WTC11 (cell line): ENCODE measurements around the gene ZNF189. TPM values are rescaled to one million over a fixed set of nuclear protein-coding genes. Genes with fewer than 3 reads are reported as not detected.

Experiments
- ATAC-seq: fragments of 200-7000 bp; cut with Tn5 transposase; 2 replicates; pipeline ENCODE4 v1.10.0; 2021; ENCODE audit warnings: mild to moderate bottlenecking, moderate library complexity
- CTCF ChIA-PET: fragments of 300-600 bp; sonication (Branson Sonifier 250); formaldehyde crosslinking; loops from one replicate; lab custom pipeline; 2021; ENCODE audit warnings: antibody characterized with exemption; lab: Charles Lee
- POLR2A ChIA-PET: fragments of 350-600 bp; sonication (Branson Sonifier 250); formaldehyde crosslinking; loops from one replicate; lab custom pipeline; 2021; ENCODE audit warnings: antibody characterized with exemption; lab: Charles Lee
- DNase-seq: peaks from one replicate; pipeline ENCODE4 v3.0.0; 2021; ENCODE audit warnings: low spot score
- H3K27ac Mint-ChIP-seq: 2 replicates; pipeline ENCODE4 v1.8.0; 2021; ENCODE audit warnings: mixed read lengths
- H3K27me3 Mint-ChIP-seq: 2 replicates; pipeline ENCODE4 v1.8.0; 2021; ENCODE audit warnings: low read depth, mild to moderate bottlenecking, moderate library complexity, mixed read lengths
- H3K36me3 Mint-ChIP-seq: 2 replicates; pipeline ENCODE4 v1.8.0; 2021; ENCODE audit warnings: mixed read lengths
- H3K4me1 Mint-ChIP-seq: 2 replicates; pipeline ENCODE4 v1.8.0; 2022; ENCODE audit warnings: mixed read lengths
- H3K4me3 Mint-ChIP-seq: 2 replicates; pipeline ENCODE4 v1.8.0; 2021; ENCODE audit warnings: mild to moderate bottlenecking, moderate library complexity, mixed read lengths
- H3K9me3 Mint-ChIP-seq: 2 replicates; pipeline ENCODE4 v1.8.0; 2021; ENCODE audit warnings: mixed read lengths
- JUN ChIP-seq: sonication (generic); formaldehyde crosslinking; IDR thresholded peaks from 2 replicates; pipeline ENCODE4 v1.8.0; 2023; ENCODE audit warnings: mild to moderate bottlenecking, missing genetic modification reagents
- NFYB ChIP-seq: sonication (generic); formaldehyde crosslinking; conservative IDR thresholded peaks from 2 replicates; pipeline ENCODE4 v1.8.0; 2022; ENCODE audit warnings: low read depth, missing genetic modification reagents
- NR1H2 ChIP-seq: sonication (generic); formaldehyde crosslinking; IDR thresholded peaks from 2 replicates; pipeline ENCODE4 v1.9.0; 2021; ENCODE audit warnings: mild to moderate bottlenecking, moderate library complexity, missing genetic modification reagents
- RORB ChIP-seq: fragments of 250-450 bp; sonication (Bioruptor Pico); IDR thresholded peaks from 2 replicates; pipeline ENCODE4 v1.9.0; 2021; ENCODE audit warnings: mild to moderate bottlenecking
- TCF7 ChIP-seq: sonication (generic); formaldehyde crosslinking; IDR thresholded peaks from 2 replicates; pipeline ENCODE4 v1.8.0; 2022; ENCODE audit warnings: mild to moderate bottlenecking, low read depth, missing genetic modification reagents, moderate library complexity
- TEAD4 ChIP-seq: sonication (generic); formaldehyde crosslinking; IDR thresholded peaks from 2 replicates; pipeline ENCODE4 v1.8.0; 2022; ENCODE audit warnings: mild to moderate bottlenecking, missing genetic modification reagents
- ZNF416 ChIP-seq: fragments of 250-450 bp; sonication (Bioruptor Pico); IDR thresholded peaks from 2 replicates; pipeline ENCODE4 v1.9.0; 2021; ENCODE audit warnings: mild to moderate bottlenecking, inconsistent platforms
- ZNF671 ChIP-seq: fragments of 250-450 bp; sonication (Bioruptor Pico); IDR thresholded peaks from 2 replicates; pipeline ENCODE4 v1.8.0; 2021; ENCODE audit warnings: mild to moderate bottlenecking
- total RNA-seq: library from RNA; stranded (reverse); gene quantifications from 3 replicates; pipeline ENCODE4 v1.2.3, GENCODE V29; 2021
- TF ChIP-seq, protein P1 (sequence below): sonication (generic); formaldehyde crosslinking; IDR thresholded peaks from 2 replicates; pipeline ENCODE4 v1.8.0; 2023; ENCODE audit warnings: missing genetic modification reagents, mild to moderate bottlenecking, borderline replicate concordance
- TF ChIP-seq, protein P2 (sequence below): sonication (generic); formaldehyde crosslinking; IDR thresholded peaks from 2 replicates; pipeline ENCODE4 v1.8.0; 2022; ENCODE audit warnings: mild to moderate bottlenecking, missing genetic modification reagents
- TF ChIP-seq, protein P3 (sequence below): sonication (generic); formaldehyde crosslinking; IDR thresholded peaks from 2 replicates; pipeline ENCODE4 v1.8.1; 2022; ENCODE audit warnings: missing genetic modification reagents, borderline replicate concordance
- TF ChIP-seq, protein P4 (sequence below): fragments of 250-450 bp; sonication (Bioruptor Pico); IDR thresholded peaks from 2 replicates; pipeline ENCODE4 v2.1.2; 2022; ENCODE audit warnings: mild to moderate bottlenecking, moderate library complexity
- TF ChIP-seq, protein P5 (sequence below): sonication (generic); formaldehyde crosslinking; IDR thresholded peaks from 2 replicates; pipeline ENCODE4 v1.8.0; 2022; ENCODE audit warnings: mild to moderate bottlenecking, missing genetic modification reagents
- TF ChIP-seq, protein P6 (sequence below): sonication (generic); formaldehyde crosslinking; IDR thresholded peaks from 2 replicates; pipeline ENCODE4 v1.8.1; 2023; ENCODE audit warnings: mild to moderate bottlenecking, missing genetic modification reagents, borderline replicate concordance
- TF ChIP-seq, protein P7 (sequence below): fragments of 250-450 bp; sonication (Bioruptor Pico); conservative IDR thresholded peaks from 2 replicates; pipeline ENCODE4 v1.9.0; 2021; ENCODE audit warnings: mild to moderate bottlenecking

ZNF189 gene
- total RNA-seq, 1 experiment from 2014 or later = 10.3 TPM

DNA sequence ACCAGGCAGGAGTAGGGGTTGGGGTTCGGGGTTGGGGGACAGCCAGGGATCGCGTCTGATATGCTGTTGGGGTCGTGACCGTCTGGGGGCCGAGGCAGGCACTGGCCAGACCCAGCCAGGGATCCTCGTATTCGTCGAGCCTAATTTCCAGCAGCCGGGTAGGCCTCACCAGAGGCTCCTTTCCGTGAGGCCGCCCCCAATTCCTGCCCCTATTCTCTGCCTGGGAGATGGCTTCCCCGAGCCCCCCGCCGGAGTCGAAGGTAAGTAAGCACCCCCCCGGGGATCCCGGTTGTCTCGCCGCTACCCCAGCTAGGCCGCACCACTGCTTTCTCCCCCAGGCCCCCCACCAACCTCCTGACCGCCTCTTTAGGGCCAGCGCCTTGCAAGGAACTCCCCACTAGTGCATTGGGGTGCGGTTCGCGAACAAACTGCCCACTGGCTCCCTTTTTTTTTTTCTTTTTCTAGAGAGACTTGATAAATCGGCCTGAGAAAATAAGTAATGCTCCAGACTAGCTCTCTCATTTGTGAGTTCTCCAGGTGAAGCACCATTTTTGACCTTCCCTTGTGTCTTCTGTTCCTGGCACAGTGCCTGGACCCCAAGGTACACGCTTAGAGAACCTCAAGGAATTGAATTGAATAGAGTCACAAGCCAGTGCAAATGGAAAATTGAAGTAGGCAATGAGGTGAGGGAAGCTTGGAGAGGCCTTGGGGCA is 435 bp downstream of the ZNF189 start:
- no peak overlapping the region for H3K27ac Mint-ChIP-seq
- ChIA-PET POLR2A (interaction anchor here (0.9 to 1.0 kb wide), 3 partner anchors 8 to 134 kb away, joined by 3 to 7 read pairs (median 3); partner anchors contain the start of gene RNF20), CTCF (interaction anchor here (0.6 to 1.5 kb wide), 11 partner anchors 11 to 1577 kb away, joined by 3 to 24 read pairs (median 4); partner anchors contain the start of gene NR4A3)
- H3K9me3 Mint-ChIP-seq = peaks cover 18% of the 10 kb centered on the region
- peaks cover 25% of the 10 kb centered on the region for H3K4me1 Mint-ChIP-seq
- H3K36me3 Mint-ChIP-seq = peaks cover 66% of the 10 kb centered on the region
- peak overlapping the region; percentile 99 for H3K4me3 Mint-ChIP-seq
- DNase-seq (no peak), ATAC-seq (no peak; the same call in 1 of the 2 replicates)
- TF ChIP-seq RORB (CRISPR knock-in tag) (no peak), JUN (CRISPR knock-in tag) (peak; percentile 34; the same call in 1 of the 2 replicates), TCF7 (CRISPR knock-in tag) (no peak), NR1H2 (CRISPR knock-in tag) (no peak), NFYB (CRISPR knock-in tag) (no peak)
- TF ChIP-seq, protein P1, sequence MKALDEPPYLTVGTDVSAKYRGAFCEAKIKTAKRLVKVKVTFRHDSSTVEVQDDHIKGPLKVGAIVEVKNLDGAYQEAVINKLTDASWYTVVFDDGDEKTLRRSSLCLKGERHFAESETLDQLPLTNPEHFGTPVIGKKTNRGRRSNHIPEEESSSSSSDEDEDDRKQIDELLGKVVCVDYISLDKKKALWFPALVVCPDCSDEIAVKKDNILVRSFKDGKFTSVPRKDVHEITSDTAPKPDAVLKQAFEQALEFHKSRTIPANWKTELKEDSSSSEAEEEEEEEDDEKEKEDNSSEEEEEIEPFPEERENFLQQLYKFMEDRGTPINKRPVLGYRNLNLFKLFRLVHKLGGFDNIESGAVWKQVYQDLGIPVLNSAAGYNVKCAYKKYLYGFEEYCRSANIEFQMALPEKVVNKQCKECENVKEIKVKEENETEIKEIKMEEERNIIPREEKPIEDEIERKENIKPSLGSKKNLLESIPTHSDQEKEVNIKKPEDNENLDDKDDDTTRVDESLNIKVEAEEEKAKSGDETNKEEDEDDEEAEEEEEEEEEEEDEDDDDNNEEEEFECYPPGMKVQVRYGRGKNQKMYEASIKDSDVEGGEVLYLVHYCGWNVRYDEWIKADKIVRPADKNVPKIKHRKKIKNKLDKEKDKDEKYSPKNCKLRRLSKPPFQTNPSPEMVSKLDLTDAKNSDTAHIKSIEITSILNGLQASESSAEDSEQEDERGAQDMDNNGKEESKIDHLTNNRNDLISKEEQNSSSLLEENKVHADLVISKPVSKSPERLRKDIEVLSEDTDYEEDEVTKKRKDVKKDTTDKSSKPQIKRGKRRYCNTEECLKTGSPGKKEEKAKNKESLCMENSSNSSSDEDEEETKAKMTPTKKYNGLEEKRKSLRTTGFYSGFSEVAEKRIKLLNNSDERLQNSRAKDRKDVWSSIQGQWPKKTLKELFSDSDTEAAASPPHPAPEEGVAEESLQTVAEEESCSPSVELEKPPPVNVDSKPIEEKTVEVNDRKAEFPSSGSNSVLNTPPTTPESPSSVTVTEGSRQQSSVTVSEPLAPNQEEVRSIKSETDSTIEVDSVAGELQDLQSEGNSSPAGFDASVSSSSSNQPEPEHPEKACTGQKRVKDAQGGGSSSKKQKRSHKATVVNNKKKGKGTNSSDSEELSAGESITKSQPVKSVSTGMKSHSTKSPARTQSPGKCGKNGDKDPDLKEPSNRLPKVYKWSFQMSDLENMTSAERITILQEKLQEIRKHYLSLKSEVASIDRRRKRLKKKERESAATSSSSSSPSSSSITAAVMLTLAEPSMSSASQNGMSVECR (CRISPR knock-in tag) = no peak
- TF ChIP-seq, protein P2, sequence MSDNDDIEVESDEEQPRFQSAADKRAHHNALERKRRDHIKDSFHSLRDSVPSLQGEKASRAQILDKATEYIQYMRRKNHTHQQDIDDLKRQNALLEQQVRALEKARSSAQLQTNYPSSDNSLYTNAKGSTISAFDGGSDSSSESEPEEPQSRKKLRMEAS (CRISPR knock-in tag) = no peak
- TF ChIP-seq, protein P3, sequence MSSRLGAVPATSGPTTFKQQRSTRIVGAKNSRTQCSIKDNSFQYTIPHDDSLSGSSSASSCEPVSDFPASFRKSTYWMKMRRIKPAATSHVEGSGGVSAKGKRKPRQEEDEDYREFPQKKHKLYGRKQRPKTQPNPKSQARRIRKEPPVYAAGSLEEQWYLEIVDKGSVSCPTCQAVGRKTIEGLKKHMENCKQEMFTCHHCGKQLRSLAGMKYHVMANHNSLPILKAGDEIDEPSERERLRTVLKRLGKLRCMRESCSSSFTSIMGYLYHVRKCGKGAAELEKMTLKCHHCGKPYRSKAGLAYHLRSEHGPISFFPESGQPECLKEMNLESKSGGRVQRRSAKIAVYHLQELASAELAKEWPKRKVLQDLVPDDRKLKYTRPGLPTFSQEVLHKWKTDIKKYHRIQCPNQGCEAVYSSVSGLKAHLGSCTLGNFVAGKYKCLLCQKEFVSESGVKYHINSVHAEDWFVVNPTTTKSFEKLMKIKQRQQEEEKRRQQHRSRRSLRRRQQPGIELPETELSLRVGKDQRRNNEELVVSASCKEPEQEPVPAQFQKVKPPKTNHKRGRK (CRISPR knock-in tag) = no peak
- H3K27me3 Mint-ChIP-seq = no peaks in the 10 kb centered on the region

DNA sequence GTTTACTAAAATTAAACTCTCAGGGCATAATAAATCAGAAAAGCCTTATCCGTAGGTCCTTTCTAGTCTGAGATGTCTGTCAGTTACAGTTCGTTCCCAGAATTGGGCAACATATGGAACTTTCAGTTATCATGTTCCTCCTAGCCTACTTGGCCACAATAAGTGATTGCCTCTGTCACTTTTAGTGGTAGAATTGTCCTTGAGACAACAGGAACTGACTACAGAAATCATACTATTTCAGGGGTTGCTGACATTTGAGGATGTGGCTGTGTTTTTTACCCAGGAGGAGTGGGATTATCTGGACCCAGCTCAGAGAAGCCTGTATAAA is 956 bp downstream of the ZNF189 start:
- no peaks in the 10 kb centered on the region for H3K27me3 Mint-ChIP-seq
- DNase-seq (no peak), ATAC-seq (no peak)
- no peak overlapping the region for H3K27ac Mint-ChIP-seq
- H3K36me3 Mint-ChIP-seq = peaks cover 66% of the 10 kb centered on the region
- ChIA-PET POLR2A (no interaction called here), CTCF (interaction anchor here (0.7 to 1.5 kb wide), 3 partner anchors 11 to 59 kb away, joined by 5 to 24 read pairs (median 15); no protein-coding TSS in a partner anchor)
- peaks cover 14% of the 10 kb centered on the region for H3K9me3 Mint-ChIP-seq
- peak overlapping the region; percentile 99 for H3K4me3 Mint-ChIP-seq
- peaks cover 22% of the 10 kb centered on the region for H3K4me1 Mint-ChIP-seq
- TF ChIP-seq, protein P4, sequence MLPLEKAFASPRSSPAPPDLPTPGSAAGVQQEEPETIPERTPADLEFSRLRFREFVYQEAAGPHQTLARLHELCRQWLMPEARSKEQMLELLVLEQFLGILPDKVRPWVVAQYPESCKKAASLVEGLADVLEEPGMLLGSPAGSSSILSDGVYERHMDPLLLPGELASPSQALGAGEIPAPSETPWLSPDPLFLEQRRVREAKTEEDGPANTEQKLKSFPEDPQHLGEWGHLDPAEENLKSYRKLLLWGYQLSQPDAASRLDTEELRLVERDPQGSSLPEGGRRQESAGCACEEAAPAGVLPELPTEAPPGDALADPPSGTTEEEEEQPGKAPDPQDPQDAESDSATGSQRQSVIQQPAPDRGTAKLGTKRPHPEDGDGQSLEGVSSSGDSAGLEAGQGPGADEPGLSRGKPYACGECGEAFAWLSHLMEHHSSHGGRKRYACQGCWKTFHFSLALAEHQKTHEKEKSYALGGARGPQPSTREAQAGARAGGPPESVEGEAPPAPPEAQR (CRISPR knock-in tag) = no peak
- no peak for TF ChIP-seq RORB (CRISPR knock-in tag)
- TF ChIP-seq, protein P5, sequence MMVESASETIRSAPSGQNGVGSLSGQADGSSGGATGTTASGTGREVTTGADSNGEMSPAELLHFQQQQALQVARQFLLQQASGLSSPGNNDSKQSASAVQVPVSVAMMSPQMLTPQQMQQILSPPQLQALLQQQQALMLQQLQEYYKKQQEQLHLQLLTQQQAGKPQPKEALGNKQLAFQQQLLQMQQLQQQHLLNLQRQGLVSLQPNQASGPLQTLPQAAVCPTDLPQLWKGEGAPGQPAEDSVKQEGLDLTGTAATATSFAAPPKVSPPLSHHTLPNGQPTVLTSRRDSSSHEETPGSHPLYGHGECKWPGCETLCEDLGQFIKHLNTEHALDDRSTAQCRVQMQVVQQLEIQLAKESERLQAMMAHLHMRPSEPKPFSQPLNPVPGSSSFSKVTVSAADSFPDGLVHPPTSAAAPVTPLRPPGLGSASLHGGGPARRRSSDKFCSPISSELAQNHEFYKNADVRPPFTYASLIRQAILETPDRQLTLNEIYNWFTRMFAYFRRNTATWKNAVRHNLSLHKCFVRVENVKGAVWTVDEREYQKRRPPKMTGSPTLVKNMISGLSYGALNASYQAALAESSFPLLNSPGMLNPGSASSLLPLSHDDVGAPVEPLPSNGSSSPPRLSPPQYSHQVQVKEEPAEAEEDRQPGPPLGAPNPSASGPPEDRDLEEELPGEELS (CRISPR knock-in tag) = no peak
- no peak for TF ChIP-seq TEAD4
- TF ChIP-seq, protein P2 (CRISPR knock-in tag) = no peak
- TF ChIP-seq, protein P6, sequence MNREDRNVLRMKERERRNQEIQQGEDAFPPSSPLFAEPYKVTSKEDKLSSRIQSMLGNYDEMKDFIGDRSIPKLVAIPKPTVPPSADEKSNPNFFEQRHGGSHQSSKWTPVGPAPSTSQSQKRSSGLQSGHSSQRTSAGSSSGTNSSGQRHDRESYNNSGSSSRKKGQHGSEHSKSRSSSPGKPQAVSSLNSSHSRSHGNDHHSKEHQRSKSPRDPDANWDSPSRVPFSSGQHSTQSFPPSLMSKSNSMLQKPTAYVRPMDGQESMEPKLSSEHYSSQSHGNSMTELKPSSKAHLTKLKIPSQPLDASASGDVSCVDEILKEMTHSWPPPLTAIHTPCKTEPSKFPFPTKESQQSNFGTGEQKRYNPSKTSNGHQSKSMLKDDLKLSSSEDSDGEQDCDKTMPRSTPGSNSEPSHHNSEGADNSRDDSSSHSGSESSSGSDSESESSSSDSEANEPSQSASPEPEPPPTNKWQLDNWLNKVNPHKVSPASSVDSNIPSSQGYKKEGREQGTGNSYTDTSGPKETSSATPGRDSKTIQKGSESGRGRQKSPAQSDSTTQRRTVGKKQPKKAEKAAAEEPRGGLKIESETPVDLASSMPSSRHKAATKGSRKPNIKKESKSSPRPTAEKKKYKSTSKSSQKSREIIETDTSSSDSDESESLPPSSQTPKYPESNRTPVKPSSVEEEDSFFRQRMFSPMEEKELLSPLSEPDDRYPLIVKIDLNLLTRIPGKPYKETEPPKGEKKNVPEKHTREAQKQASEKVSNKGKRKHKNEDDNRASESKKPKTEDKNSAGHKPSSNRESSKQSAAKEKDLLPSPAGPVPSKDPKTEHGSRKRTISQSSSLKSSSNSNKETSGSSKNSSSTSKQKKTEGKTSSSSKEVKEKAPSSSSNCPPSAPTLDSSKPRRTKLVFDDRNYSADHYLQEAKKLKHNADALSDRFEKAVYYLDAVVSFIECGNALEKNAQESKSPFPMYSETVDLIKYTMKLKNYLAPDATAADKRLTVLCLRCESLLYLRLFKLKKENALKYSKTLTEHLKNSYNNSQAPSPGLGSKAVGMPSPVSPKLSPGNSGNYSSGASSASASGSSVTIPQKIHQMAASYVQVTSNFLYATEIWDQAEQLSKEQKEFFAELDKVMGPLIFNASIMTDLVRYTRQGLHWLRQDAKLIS (CRISPR knock-in tag) = no peak
- TF ChIP-seq JUN (CRISPR knock-in tag) = no peak
- TF ChIP-seq ZNF416 (CRISPR knock-in tag) = no peak
- TF ChIP-seq, protein P7, sequence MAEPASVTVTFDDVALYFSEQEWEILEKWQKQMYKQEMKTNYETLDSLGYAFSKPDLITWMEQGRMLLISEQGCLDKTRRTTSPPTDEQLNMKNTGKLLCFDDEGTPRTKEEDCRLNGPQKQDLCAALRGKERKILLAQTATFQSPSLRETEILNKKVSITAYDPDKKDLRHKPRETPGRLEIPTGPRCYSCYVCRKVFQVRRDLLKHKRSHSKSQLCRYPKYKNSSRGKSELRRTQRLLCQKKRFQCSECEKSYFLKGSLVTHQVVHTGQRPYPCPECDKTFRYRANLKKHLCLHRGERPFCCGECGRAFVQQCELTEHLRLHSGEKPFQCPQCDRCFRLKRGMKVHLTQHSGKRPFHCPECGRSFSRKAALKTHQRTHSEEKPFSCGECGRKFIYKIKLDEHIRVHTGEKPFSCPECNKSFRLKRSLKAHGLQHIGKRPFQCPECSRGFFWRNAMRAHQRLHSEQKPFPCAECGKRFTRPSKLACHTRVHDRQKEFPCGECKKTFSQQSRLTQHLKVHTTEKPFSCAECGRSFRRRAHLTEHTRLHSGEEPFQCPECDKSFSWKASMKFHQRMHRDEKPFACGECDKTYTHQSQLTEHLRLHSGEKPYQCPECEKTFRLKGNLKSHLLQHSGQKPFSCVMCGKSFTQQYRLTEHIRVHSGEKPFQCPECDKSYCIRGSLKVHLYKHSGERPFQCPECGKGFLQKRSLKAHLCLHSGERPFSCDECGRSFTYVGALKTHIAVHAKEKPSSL = no peak
- no peak for TF ChIP-seq ZNF671 (CRISPR knock-in tag)
